Esophagus muscularis mucosa (tissue), 4 donors: Measurements from ENCODE around the gene DLG1.

ENCODE experiments used
- CTCF ChIP-seq, 3 experiments: fragments of 200-600 bp in 2 of 3; fragments of 450-650 bp in 1 of 3; sonication (generic) in 2 of 3; IDR thresholded peaks; one replicate each; pipeline ENCODE4 v1.5.1; 2017 to 2019; ENCODE audit warnings: antibody characterized with exemption in 3 of 3, mild to moderate bottlenecking in 2 of 3, moderate library complexity in 1 of 3
- EP300 ChIP-seq: sonication (generic); formaldehyde crosslinking; IDR thresholded peaks from one replicate; pipeline ENCODE4 v1.6.1; 2017; ENCODE audit warnings: antibody characterized with exemption
- POLR2A ChIP-seq: fragments of 450-650 bp; IDR thresholded peaks from one replicate; pipeline ENCODE4 v1.6.1; 2017; ENCODE audit warnings: antibody characterized with exemption, moderate library complexity, mild to moderate bottlenecking, low read depth

GRCh38 chr3:197012540-197012883 lies 285.9 kb downstream of the DLG1 start:
- no peak for TF ChIP-seq CTCF (IDR thresholded peaks at IDR 0.05)
- TF ChIP-seq POLR2A, result no peak
- no peak for TF ChIP-seq EP300
